HG03571 (cell line): ENCODE results near the gene TRIP11.

Experiments used
- ATAC-seq: cut with Tn5 transposase; IDR thresholded peaks from one replicate; pipeline ENCODE4 v1.9.1; 2021; ENCODE audit not compliant: unreplicated experiment

The TRIP11 gene

GRCh38 chr14:92012121-92012748 lies 27.6 kb downstream of the TRIP11 start:
- ATAC-seq = no peak

- no peak for ATAC-seq
These were observed 29.2 kb downstream of the TRIP11 start for GRCh38 chr14:92010644-92011043.

- no peak for ATAC-seq
These were observed 30.3 kb downstream of the TRIP11 start for GRCh38 chr14:92009604-92010003.

- ATAC-seq = no peak
These were observed 34.8 kb downstream of the TRIP11 start for GRCh38 chr14:92005019-92005418.

GRCh38 chr14:92004062-92004461 lies 35.8 kb downstream of the TRIP11 start:
- no peak for ATAC-seq

GRCh38 chr14:91998667-91999570 lies 40.9 kb downstream of the TRIP11 start:
- no peak for ATAC-seq

GRCh38 chr14:91997492-91997891 lies 42.4 kb downstream of the TRIP11 start:
- ATAC-seq = no peak

GRCh38 chr14:91996948-91997371 lies 42.9 kb downstream of the TRIP11 start:
- no peak for ATAC-seq

- ATAC-seq = no peak
These were observed 52.7 kb downstream of the TRIP11 start for GRCh38 chr14:91987192-91987591.

GRCh38 chr14:91985521-91986255 lies 54.2 kb downstream of the TRIP11 start:
- no peak for ATAC-seq

GRCh38 chr14:91985008-91985407 lies 54.9 kb downstream of the TRIP11 start:
- no peak for ATAC-seq

GRCh38 chr14:91983588-91983987 lies 56.3 kb downstream of the TRIP11 start:
- no peak for ATAC-seq

GRCh38 chr14:91980157-91980556 lies 59.7 kb downstream of the TRIP11 start:
- no peak for ATAC-seq

GRCh38 chr14:91977884-91978283 lies 62.0 kb downstream of the TRIP11 start:
- ATAC-seq = no peak

- no peak for ATAC-seq
These were observed 64.1 kb downstream of the TRIP11 start for GRCh38 chr14:91975763-91976162.

- no peak for ATAC-seq
These were observed 68.6 kb downstream of the TRIP11 start for GRCh38 chr14:91971188-91971778.

- no peak for ATAC-seq
These were observed 71.6 kb downstream of the TRIP11 start for GRCh38 chr14:91968280-91968679.

- ATAC-seq = no peak
These were observed 75.1 kb downstream of the TRIP11 start for GRCh38 chr14:91964724-91965123.

GRCh38 chr14:91964011-91964410 lies 75.8 kb downstream of the TRIP11 start:
- no peak for ATAC-seq

- ATAC-seq = no peak
These were observed 76.4 kb downstream of the TRIP11 start for GRCh38 chr14:91963465-91963864.
